H9 (cell line): ENCODE data around the gene HIVEP1. TPM values are rescaled to one million over a fixed set of nuclear protein-coding genes. Genes with fewer than 3 reads are reported as not detected.
A peak's percentile ranks its signal among the peaks of the same experiment; 100 is the strongest.

Experiments
- DNase-seq: peaks from one replicate; pipeline ENCODE4 v3.0.0-alpha.2; 2017
- H2AFZ ChIP-seq: one replicate; pipeline ENCODE4 v1.6.1; 2013; ENCODE audit warnings: mild to moderate bottlenecking, low read length, control low read depth, moderate library complexity
- H2AK5ac ChIP-seq: 2 replicates; pipeline ENCODE4 v1.6.1; 2013; ENCODE audit warnings: low read length, control low read depth, mixed read lengths; ENCODE audit not compliant: insufficient read length
- H2BK120ac ChIP-seq: one replicate; pipeline ENCODE4 v1.6.1; 2013; ENCODE audit warnings: low read depth, mild to moderate bottlenecking, low read length, control low read depth, inconsistent platforms; ENCODE audit not compliant: poor library complexity, severe bottlenecking
- H2BK12ac ChIP-seq: 2 replicates; pipeline ENCODE4 v1.6.1; 2013; ENCODE audit warnings: low read length, control low read depth, mixed read lengths, low read depth; ENCODE audit not compliant: insufficient read length
- H2BK15ac ChIP-seq: 2 replicates; pipeline ENCODE4 v1.6.1; 2013; ENCODE audit warnings: low read depth, low read length, control low read depth
- H2BK20ac ChIP-seq: one replicate; pipeline ENCODE4 v1.6.1; 2013; ENCODE audit warnings: low read depth, mild to moderate bottlenecking, low read length, control low read depth, inconsistent platforms; ENCODE audit not compliant: poor library complexity, severe bottlenecking
- H2BK5ac ChIP-seq: 2 replicates; pipeline ENCODE4 v1.6.1; 2013; ENCODE audit warnings: low read length, control low read depth, mixed read lengths; ENCODE audit not compliant: insufficient read length
- H3K14ac ChIP-seq: 2 replicates; pipeline ENCODE4 v1.6.1; 2013; ENCODE audit warnings: low read length, control low read depth; ENCODE audit not compliant: insufficient read depth
- H3K18ac ChIP-seq: 2 replicates; pipeline ENCODE4 v1.6.1; 2013; ENCODE audit warnings: low read depth, mild to moderate bottlenecking, mixed read lengths, low read length, control low read depth; ENCODE audit not compliant: insufficient read length
- H3K23ac ChIP-seq: 2 replicates; pipeline ENCODE4 v1.6.1; 2013; ENCODE audit warnings: low read length, control low read depth, mixed read lengths, low read depth; ENCODE audit not compliant: insufficient read length
- H3K23me2 ChIP-seq: 2 replicates; pipeline ENCODE4 v1.6.1; 2013; ENCODE audit warnings: low read depth, mild to moderate bottlenecking, mixed read lengths, low read length, control low read depth; ENCODE audit not compliant: insufficient read length, poor library complexity, severe bottlenecking
- H3K27ac ChIP-seq: 2 replicates; pipeline ENCODE4 v1.5.1; 2013; ENCODE audit warnings: low read length, control low read depth, mixed read lengths, low read depth; ENCODE audit not compliant: insufficient read length
- H3K27me3 ChIP-seq: 2 replicates; pipeline ENCODE4 v1.6.1; 2013; ENCODE audit warnings: low read length, control low read depth, inconsistent platforms; ENCODE audit not compliant: insufficient read depth
- H3K4ac ChIP-seq: 2 replicates; pipeline ENCODE4 v1.6.1; 2013; ENCODE audit warnings: low read depth, mild to moderate bottlenecking, control low read depth, inconsistent platforms, low read length, moderate library complexity
- H3K4me1 ChIP-seq: 2 replicates; pipeline ENCODE4 v1.6.1; 2013; ENCODE audit warnings: low read length, control low read depth, inconsistent platforms; ENCODE audit not compliant: insufficient read depth
- H3K4me2 ChIP-seq: 2 replicates; pipeline ENCODE4 v1.6.1; 2013; ENCODE audit warnings: low read length, control low read depth, mixed read lengths; ENCODE audit not compliant: insufficient read length, insufficient read depth
- H3K56ac ChIP-seq: 2 replicates; pipeline ENCODE4 v1.6.1; 2013; ENCODE audit warnings: low read depth, mild to moderate bottlenecking, mixed read lengths, low read length, control low read depth; ENCODE audit not compliant: insufficient read length
- H3K79me1 ChIP-seq: 2 replicates; pipeline ENCODE4 v1.6.1; 2013; ENCODE audit warnings: low read depth, mild to moderate bottlenecking, moderate library complexity, low read length, control low read depth, inconsistent platforms; ENCODE audit not compliant: insufficient read depth, poor library complexity, severe bottlenecking
- H3K79me2 ChIP-seq: 2 replicates; pipeline ENCODE4 v1.6.1; 2013; ENCODE audit warnings: low read length, control low read depth, inconsistent platforms; ENCODE audit not compliant: insufficient read depth
- H3K9ac ChIP-seq: 2 replicates; pipeline ENCODE4 v1.6.1; 2013; ENCODE audit warnings: low read length, control low read depth, mixed read lengths; ENCODE audit not compliant: insufficient read length; ENCODE audit errors: extremely low read depth
- H3K9me3 ChIP-seq: one replicate; pipeline ENCODE4 v1.6.1; 2013; ENCODE audit warnings: low read depth, low read length, inconsistent platforms; ENCODE audit not compliant: control insufficient read depth
- H3T11ph ChIP-seq: one replicate; pipeline ENCODE4 v1.6.1; 2013; ENCODE audit warnings: mild to moderate bottlenecking, low read length, control low read depth, inconsistent platforms
- H4K20me1 ChIP-seq: one replicate; pipeline ENCODE4 v1.6.1; 2013; ENCODE audit not compliant: control insufficient read depth, insufficient read length, insufficient read depth
- H4K5ac ChIP-seq: 2 replicates; pipeline ENCODE4 v1.6.1; 2013; ENCODE audit warnings: low read depth, mild to moderate bottlenecking, mixed read lengths, low read length, control low read depth; ENCODE audit not compliant: insufficient read length
- H4K8ac ChIP-seq: replicated peaks from 2 replicates; pipeline ENCODE4 v1.6.1; 2013; ENCODE audit warnings: low read length, control low read depth, mixed read lengths, low read depth; ENCODE audit not compliant: insufficient read length
- H4K91ac ChIP-seq: 2 replicates; pipeline ENCODE4 v1.6.1; 2013; ENCODE audit warnings: low read depth, mild to moderate bottlenecking, moderate library complexity, mixed read lengths, low read length, control low read depth; ENCODE audit not compliant: insufficient read length
- H3K27ac Mint-ChIP-seq, 3 experiments: 2 replicates in 2 of 3; 3 replicates in 1 of 3; pipeline ENCODE4 v1.8.0; 2020 to 2021; ENCODE audit warnings: mixed read lengths in 3 of 3, mild to moderate bottlenecking in 1 of 3, moderate library complexity in 1 of 3
- H3K27me3 Mint-ChIP-seq: 2 replicates; pipeline ENCODE4 v1.8.0; 2021; ENCODE audit warnings: low read depth, mild to moderate bottlenecking, moderate library complexity, mixed read lengths
- H3K36me3 Mint-ChIP-seq, 3 experiments: 2 replicates in 2 of 3; 3 replicates in 1 of 3; pipeline ENCODE4 v1.8.0; 2020 to 2021; ENCODE audit warnings: low read depth in 3 of 3, mixed read lengths in 3 of 3; ENCODE audit not compliant: insufficient read depth in 1 of 3
- H3K4me1 Mint-ChIP-seq, 2 experiments: 2 replicates each; pipeline ENCODE4 v1.8.0; 2020; ENCODE audit warnings: mixed read lengths in 2 of 2
- H3K4me3 Mint-ChIP-seq, 2 experiments: 2 replicates in 1 of 2; 3 replicates in 1 of 2; pipeline ENCODE4 v1.8.0; 2020 to 2021; ENCODE audit warnings: mild to moderate bottlenecking in 2 of 2, mixed read lengths in 2 of 2, moderate library complexity in 1 of 2
- H3K9me3 Mint-ChIP-seq, 2 experiments: 2 replicates in 1 of 2; 3 replicates in 1 of 2; pipeline ENCODE4 v1.8.0; 2020; ENCODE audit warnings: mild to moderate bottlenecking in 2 of 2, mixed read lengths in 2 of 2, moderate library complexity in 1 of 2
- WGBS: extraction: QIAGEN DNeasy Blood & Tissue Kit; methylation state at CpG from one replicate; pipeline ENCODE4 v1.1.7; 2013; ENCODE audit warnings: missing lambda C conversion rate, low lambda C conversion rate, mixed read lengths; ENCODE audit not compliant: insufficient read length; ENCODE audit errors: extremely low coverage; 5-methylcytosine and 5-hydroxymethylcytosine counted together
- total RNA-seq: library from RNA; stranded (reverse); gene quantifications from 2 replicates; pipeline ENCODE4 v1.2.1, GENCODE V29; 2021
- TF ChIP-seq, protein P1 (sequence below): fragments of 200-600 bp; sonication (generic); conservative IDR thresholded peaks from 3 replicates; pipeline ENCODE4 v1.8.0; 2021; ENCODE audit warnings: antibody characterized with exemption, mild to moderate bottlenecking

Gene HIVEP1
- total RNA-seq, 1 experiment from 2014 or later: 44.2 TPM

DNA sequence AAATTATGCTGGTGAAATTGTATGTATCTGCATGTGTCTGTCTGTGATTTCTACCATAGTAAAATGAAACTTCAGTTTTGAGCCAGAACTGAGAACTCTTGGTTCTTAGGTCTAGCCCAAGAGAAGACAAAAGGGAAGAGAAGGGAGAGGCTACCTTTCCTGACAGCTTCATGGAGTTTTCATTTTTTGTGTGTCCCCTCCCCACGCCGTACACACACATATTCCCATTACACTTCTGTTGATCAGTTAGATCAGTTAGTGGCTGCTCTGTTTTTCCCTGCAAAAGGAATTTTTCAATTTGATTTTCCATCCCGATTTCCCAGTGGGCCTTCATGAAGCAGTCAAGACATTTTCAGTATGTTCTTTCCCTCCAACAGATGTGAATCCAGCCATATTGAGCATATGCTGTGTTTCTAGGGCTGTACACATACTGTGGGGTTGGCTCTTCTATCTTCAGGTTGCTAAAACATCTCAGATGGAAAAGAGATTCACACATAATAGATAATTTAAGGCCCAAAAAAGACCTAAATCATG, 52.5 kb downstream of the HIVEP1 start:
- Mint-ChIP-seq H3K4me3 (no peak overlapping the region), H3K27ac (peak overlapping the region in 1 of 3 experiments; percentile 1; a peak in 2 of 7 replicates), H3K27me3 (no peaks in the 10 kb centered on the region), H3K36me3 (no peaks in the 10 kb centered on the region), H3K4me1 (peaks cover 26 to 31% of the 10 kb centered on the region in 2 experiments), H3K9me3 (no peaks in the 10 kb centered on the region; a peak in 1 of 5 replicates)
- Histone ChIP-seq H2AFZ (no peak overlapping the region), H3K14ac (no peak overlapping the region), H3T11ph (no peak overlapping the region), H2AK5ac (no peak overlapping the region), H2BK12ac (no peak overlapping the region), H3K4me2 (no peak overlapping the region), H2BK5ac (no peak overlapping the region), H3K79me2 (peaks cover 7% of the 10 kb centered on the region; the same call in 1 of the 2 replicates), H2BK20ac (no peak overlapping the region), H4K5ac (no peak overlapping the region), H3K4me1 (no peaks in the 10 kb centered on the region), H3K9me3 (no peaks in the 10 kb centered on the region), H3K27ac (no peak overlapping the region), H4K20me1 (no peaks in the 10 kb centered on the region), H3K27me3 (no peaks in the 10 kb centered on the region), H3K18ac (no peak overlapping the region), H2BK120ac (no peak overlapping the region), H3K9ac (no peak overlapping the region), H4K8ac (no peak overlapping the region), H3K23me2 (no peaks in the 10 kb centered on the region), H3K79me1 (no peaks in the 10 kb centered on the region), H4K91ac (no peak overlapping the region), H3K56ac (no peak overlapping the region), H2BK15ac (no peak overlapping the region), H3K4ac (no peak overlapping the region), H3K23ac (no peak overlapping the region)
- DNase-seq: no peak
- TF ChIP-seq, protein P1, sequence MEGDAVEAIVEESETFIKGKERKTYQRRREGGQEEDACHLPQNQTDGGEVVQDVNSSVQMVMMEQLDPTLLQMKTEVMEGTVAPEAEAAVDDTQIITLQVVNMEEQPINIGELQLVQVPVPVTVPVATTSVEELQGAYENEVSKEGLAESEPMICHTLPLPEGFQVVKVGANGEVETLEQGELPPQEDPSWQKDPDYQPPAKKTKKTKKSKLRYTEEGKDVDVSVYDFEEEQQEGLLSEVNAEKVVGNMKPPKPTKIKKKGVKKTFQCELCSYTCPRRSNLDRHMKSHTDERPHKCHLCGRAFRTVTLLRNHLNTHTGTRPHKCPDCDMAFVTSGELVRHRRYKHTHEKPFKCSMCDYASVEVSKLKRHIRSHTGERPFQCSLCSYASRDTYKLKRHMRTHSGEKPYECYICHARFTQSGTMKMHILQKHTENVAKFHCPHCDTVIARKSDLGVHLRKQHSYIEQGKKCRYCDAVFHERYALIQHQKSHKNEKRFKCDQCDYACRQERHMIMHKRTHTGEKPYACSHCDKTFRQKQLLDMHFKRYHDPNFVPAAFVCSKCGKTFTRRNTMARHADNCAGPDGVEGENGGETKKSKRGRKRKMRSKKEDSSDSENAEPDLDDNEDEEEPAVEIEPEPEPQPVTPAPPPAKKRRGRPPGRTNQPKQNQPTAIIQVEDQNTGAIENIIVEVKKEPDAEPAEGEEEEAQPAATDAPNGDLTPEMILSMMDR: no peak
- no CpG with 5 or more reads among the region's 3 CpGs for WGBS
